Activated CD4-positive, alpha-beta memory T cell treated with anti-CD3 and anti-CD28 coated beads for 36 hours (primary cell): Measurements from ENCODE around the gene CBY3. TPM values are rescaled to one million over a fixed set of nuclear protein-coding genes. Genes with fewer than 3 reads are reported as not detected.
"Not testable (repeated sequence)": the region's sequence is repeated elsewhere in the genome, so short reads cannot be mapped to it uniquely, and the experiment has no call there.

ENCODE experiments used
- CTCF ChIA-PET: fragments of 350-600 bp; sonication (Branson Sonifier 250); formaldehyde crosslinking; loops from one replicate; lab custom pipeline; 2021; ENCODE audit warnings: antibody characterized with exemption, inconsistent platforms; lab: Charles Lee
- POLR2A ChIA-PET: fragments of 350-600 bp; sonication (Branson Sonifier 250); formaldehyde crosslinking; loops from one replicate; lab custom pipeline; 2021; ENCODE audit warnings: antibody characterized with exemption; lab: Charles Lee
- DNase-seq: peaks from one replicate; pipeline ENCODE4 v3.0.0-alpha.2; 2020
- H3K27ac Mint-ChIP-seq: one replicate; pipeline ENCODE4 v1.8.0; 2021; ENCODE audit warnings: mixed read lengths
- H3K27me3 Mint-ChIP-seq: one replicate; pipeline ENCODE4 v1.8.0; 2021; ENCODE audit warnings: mixed read lengths
- H3K36me3 Mint-ChIP-seq: one replicate; pipeline ENCODE4 v1.8.0; 2021; ENCODE audit warnings: mixed read lengths
- H3K4me1 Mint-ChIP-seq: one replicate; pipeline ENCODE4 v1.8.0; 2021; ENCODE audit warnings: low read depth, mixed read lengths
- H3K4me3 Mint-ChIP-seq: one replicate; pipeline ENCODE4 v1.8.0; 2021; ENCODE audit warnings: mild to moderate bottlenecking, mixed read lengths
- H3K9me3 Mint-ChIP-seq: one replicate; pipeline ENCODE4 v1.8.0; 2021; ENCODE audit warnings: mixed read lengths
- intact Hi-C: fragments of 100-400 bp; cut with micrococcal nuclease; formaldehyde crosslinking; loops from one replicate; pipeline ENCODE4 v1.15.1; 2023
- total RNA-seq, 2 experiments: library from RNA; stranded (reverse); gene quantifications; one replicate each; pipeline ENCODE4 v1.2.3, GENCODE V29; 2021

The CBY3 gene
- total RNA-seq, 2 experiments from 2014 or later = 0.61 to 0.67 TPM

GRCh38 chr5:179697993-179698934 lies 17.4 kb upstream of the CBY3 start:
- POLR2A ChIA-PET = interaction anchor here (1.3 to 2.4 kb wide), 2 partner anchors 19 to 20 kb away, joined by 10 to 21 read pairs; no protein-coding TSS in a partner anchor

DNA sequence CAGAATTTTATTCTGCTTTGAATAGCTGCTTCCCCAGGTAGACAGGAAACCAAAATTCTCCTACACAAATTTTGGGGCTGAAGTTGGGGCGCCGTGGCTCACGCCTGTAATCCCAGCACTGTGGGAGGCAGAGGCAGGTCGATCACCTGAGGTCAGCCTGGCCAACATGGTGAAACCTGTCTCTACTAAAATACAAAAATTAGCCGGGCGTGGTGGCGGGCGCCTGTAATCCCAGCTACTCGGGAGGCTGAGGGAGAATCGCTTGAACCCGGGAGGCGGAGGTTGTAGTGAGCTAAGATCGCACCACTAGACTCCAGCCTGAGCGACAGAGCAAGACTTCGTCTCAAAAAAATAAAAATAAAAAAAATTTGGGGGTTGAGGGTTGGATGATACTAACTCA lies 16.7 kb upstream of the CBY3 start:
- not testable (repeated sequence) for H3K9me3 Mint-ChIP-seq, H3K27me3 Mint-ChIP-seq, DNase-seq
- POLR2A ChIA-PET = interaction anchor here (0.9 to 1.7 kb wide), 3 partner anchors 10 to 74 kb away, joined by 3 to 10 read pairs (median 6); partner anchors contain the start of gene HNRNPH1
- Mint-ChIP-seq H3K4me1 (peaks cover 33% of the 10 kb centered on the region), H3K4me3 (peak overlapping the region; percentile 97), H3K27ac (peak overlapping the region; percentile 98), H3K36me3 (peaks cover 25% of the 10 kb centered on the region)
- intact Hi-C loops = loop anchor here (5.0 kb wide), 1 partner anchor 1525 kb away; the partner anchor contains the start of gene TRIM41
- CTCF ChIA-PET = interaction anchor here (0.6 to 2.1 kb wide), 4 partner anchors 16 to 157 kb away, joined by 3 to 12 read pairs (median 4); partner anchors contain the start of gene CBY3

More at GRCh38 chr5:179697993-179698934, 17.4 kb upstream of the CBY3 start:
- CTCF ChIA-PET = interaction anchor here (1.3 to 2.1 kb wide), 2 partner anchors 17 to 19 kb away, joined by 4 to 12 read pairs; partner anchors contain the start of gene CBY3
- Mint-ChIP-seq H3K4me1 (peaks cover 35% of the 10 kb centered on the region), H3K9me3 (no peaks in the 10 kb centered on the region), H3K27ac (peak overlapping the region; percentile 98), H3K27me3 (no peaks in the 10 kb centered on the region), H3K36me3 (peaks cover 30% of the 10 kb centered on the region), H3K4me3 (peak overlapping the region; percentile 97)
- intact Hi-C loops = loop anchor here (1.0 to 5.0 kb wide), 8 partner anchors 20 to 1524 kb away; partner anchors contain the start of genes HNRNPH1, MAML1, RUFY1 and TRIM41
- DNase-seq = peak; percentile 100

DNA sequence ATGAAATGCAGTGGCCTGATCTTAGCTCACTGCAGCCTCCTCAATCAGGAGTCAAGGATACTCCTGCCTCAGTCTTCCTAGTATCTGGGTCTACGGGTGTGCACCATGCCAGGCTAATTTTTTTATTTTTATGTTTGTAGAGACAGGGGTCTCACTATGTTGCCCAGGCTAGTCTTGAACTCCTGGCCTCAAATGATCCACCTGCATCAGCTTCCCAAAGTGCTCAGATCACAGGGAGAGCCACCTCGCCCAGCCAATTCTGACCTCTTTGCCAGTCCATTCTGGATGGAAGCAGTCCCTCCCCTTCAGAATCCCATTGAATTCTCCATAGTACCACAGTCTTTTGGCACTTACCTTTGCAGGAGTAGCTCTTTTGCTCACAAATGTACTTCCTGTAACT lies 16.3 kb upstream of the CBY3 start:
- Mint-ChIP-seq H3K36me3 (peaks cover 20% of the 10 kb centered on the region), H3K4me3 (peak overlapping the region; percentile 97), H3K27me3 (no peaks in the 10 kb centered on the region), H3K27ac (peak overlapping the region; percentile 98), H3K4me1 (peaks cover 28% of the 10 kb centered on the region), H3K9me3 (no peaks in the 10 kb centered on the region)
- intact Hi-C loops = loop anchor here (5.0 kb wide), 1 partner anchor 1525 kb away; the partner anchor contains the start of gene TRIM41
- ChIA-PET POLR2A (interaction anchor here (0.9 to 1.7 kb wide), 3 partner anchors 10 to 73 kb away, joined by 3 to 10 read pairs (median 6); partner anchors contain the start of gene HNRNPH1), CTCF (interaction anchor here (0.6 to 2.1 kb wide), 4 partner anchors 16 to 158 kb away, joined by 3 to 12 read pairs (median 4); partner anchors contain the start of gene CBY3)
- no peak for DNase-seq

GRCh38 chr5:179696603-179697002 lies 15.8 kb upstream of the CBY3 start:
- Mint-ChIP-seq H3K9me3 (no peaks in the 10 kb centered on the region), H3K27me3 (no peaks in the 10 kb centered on the region), H3K4me3 (no peak overlapping the region), H3K36me3 (peaks cover 18% of the 10 kb centered on the region), H3K4me1 (peaks cover 26% of the 10 kb centered on the region), H3K27ac (peak overlapping the region; percentile 1)
- DNase-seq = no peak
- CTCF ChIA-PET = interaction anchor here (1.1 to 2.1 kb wide), 2 partner anchors 17 to 28 kb away, joined by 3 to 12 read pairs; no protein-coding TSS in a partner anchor
- intact Hi-C loops = loop anchor here (5.0 kb wide), 1 partner anchor 1526 kb away; the partner anchor contains the start of gene TRIM41
- POLR2A ChIA-PET = interaction anchor here (1.7 kb wide), 1 partner anchor 73 kb away, joined by 6 read pairs; the partner anchor contains the start of gene HNRNPH1

- Mint-ChIP-seq H3K4me1 (peaks cover 16% of the 10 kb centered on the region), H3K36me3 (peaks cover 6% of the 10 kb centered on the region), H3K9me3 (no peaks in the 10 kb centered on the region), H3K4me3 (no peak overlapping the region), H3K27ac (no peak overlapping the region), H3K27me3 (no peaks in the 10 kb centered on the region)
- intact Hi-C loops = no loop called here
- CTCF ChIA-PET = interaction anchor here (1.3 kb wide), 1 partner anchor 107 kb away, joined by 3 read pairs; no protein-coding TSS in a partner anchor
- DNase-seq = no peak
- POLR2A ChIA-PET = interaction anchor here (1.0 kb wide), 1 partner anchor 15 kb away, joined by 3 read pairs; no protein-coding TSS in a partner anchor
Measured at GRCh38 chr5:179694561-179694960, 13.7 kb upstream of the CBY3 start.

GRCh38 chr5:179689212-179689611 lies 8.4 kb upstream of the CBY3 start:
- H3K4me1 Mint-ChIP-seq, CTCF ChIA-PET, DNase-seq, H3K36me3 Mint-ChIP-seq, H3K27me3 Mint-ChIP-seq, H3K27ac Mint-ChIP-seq, H3K4me3 Mint-ChIP-seq, H3K9me3 Mint-ChIP-seq, intact Hi-C loops: not testable (repeated sequence)
- POLR2A ChIA-PET = interaction anchor here (1.0 kb wide), 1 partner anchor 10 kb away, joined by 3 read pairs; no protein-coding TSS in a partner anchor

DNA sequence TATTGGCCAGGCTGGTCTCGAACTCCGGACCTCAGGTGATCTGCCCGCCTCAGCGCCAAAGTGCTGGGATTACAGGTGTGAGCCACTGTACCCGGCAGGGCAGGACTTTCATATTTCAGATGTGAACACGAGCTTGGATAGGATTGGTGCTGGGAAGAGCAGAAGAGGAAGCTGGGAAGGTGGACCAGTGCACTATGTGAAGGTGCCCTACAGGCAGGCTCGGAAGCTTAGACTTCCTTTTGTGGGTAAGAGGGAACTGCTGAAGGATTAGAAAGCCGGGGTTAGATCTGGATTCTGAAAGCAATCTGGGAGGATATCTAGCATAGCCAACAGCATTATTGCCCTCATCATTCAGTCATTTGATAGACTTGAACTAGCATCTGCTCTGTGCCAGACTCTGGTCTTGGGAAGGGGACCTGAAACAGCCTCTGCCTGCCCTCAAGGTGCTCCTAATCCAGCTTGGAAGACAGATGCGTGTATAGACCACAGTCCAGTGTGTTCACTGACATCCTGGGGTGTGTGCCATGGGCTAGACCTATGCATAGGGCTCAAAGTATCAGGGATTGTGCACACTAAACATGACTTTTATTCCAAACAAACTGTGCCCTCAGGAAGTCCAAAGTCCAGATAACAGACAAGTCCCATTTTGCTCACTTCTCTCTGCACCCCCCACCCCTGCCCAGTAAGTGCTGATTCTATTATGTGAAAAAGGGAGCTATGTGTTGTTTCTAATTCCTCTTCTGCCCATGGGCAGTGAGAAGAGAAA lies 637 bp downstream of the CBY3 start:
- no peaks in the 10 kb centered on the region for H3K9me3 Mint-ChIP-seq
- peaks cover 22% of the 10 kb centered on the region for H3K36me3 Mint-ChIP-seq
- no peak for DNase-seq
- intact Hi-C loops = no loop called here
- H3K4me1 Mint-ChIP-seq = peaks cover 28% of the 10 kb centered on the region
- ChIA-PET CTCF (interaction anchor here (0.6 to 2.4 kb wide), 7 partner anchors 17 to 122 kb away, joined by 3 to 12 read pairs (median 4); no protein-coding TSS in a partner anchor), POLR2A (interaction anchor here (1.2 to 3.7 kb wide), 6 partner anchors 11 to 129 kb away, joined by 3 to 45 read pairs (median 8); partner anchors contain the start of genes CANX, HNRNPH1 and RUFY1)
- peak overlapping the region; percentile 94 for H3K4me3 Mint-ChIP-seq
- no peaks in the 10 kb centered on the region for H3K27me3 Mint-ChIP-seq
- peak overlapping the region; percentile 46 for H3K27ac Mint-ChIP-seq

- ChIA-PET POLR2A (interaction anchor here (0.7 to 3.7 kb wide), 11 partner anchors 10 to 230 kb away, joined by 3 to 45 read pairs (median 3); partner anchors contain the start of genes CANX, HNRNPH1, MAML1 and RUFY1), CTCF (interaction anchor here (0.5 to 2.4 kb wide), 9 partner anchors 11 to 117 kb away, joined by 3 to 12 read pairs (median 3); partner anchors contain the start of gene HNRNPH1)
- Mint-ChIP-seq H3K36me3 (peaks cover 26% of the 10 kb centered on the region), H3K27me3 (no peaks in the 10 kb centered on the region), H3K27ac (peak overlapping the region; percentile 93), H3K4me3 (peak overlapping the region; percentile 94), H3K9me3 (no peaks in the 10 kb centered on the region), H3K4me1 (peaks cover 28% of the 10 kb centered on the region)
- peak; percentile 87 for DNase-seq
- intact Hi-C loops = loop anchor here (5.0 kb wide), 1 partner anchor 123 kb away; no protein-coding TSS in a partner anchor
Measured at GRCh38 chr5:179679014-179679674, 1.7 kb downstream of the CBY3 start.

DNA sequence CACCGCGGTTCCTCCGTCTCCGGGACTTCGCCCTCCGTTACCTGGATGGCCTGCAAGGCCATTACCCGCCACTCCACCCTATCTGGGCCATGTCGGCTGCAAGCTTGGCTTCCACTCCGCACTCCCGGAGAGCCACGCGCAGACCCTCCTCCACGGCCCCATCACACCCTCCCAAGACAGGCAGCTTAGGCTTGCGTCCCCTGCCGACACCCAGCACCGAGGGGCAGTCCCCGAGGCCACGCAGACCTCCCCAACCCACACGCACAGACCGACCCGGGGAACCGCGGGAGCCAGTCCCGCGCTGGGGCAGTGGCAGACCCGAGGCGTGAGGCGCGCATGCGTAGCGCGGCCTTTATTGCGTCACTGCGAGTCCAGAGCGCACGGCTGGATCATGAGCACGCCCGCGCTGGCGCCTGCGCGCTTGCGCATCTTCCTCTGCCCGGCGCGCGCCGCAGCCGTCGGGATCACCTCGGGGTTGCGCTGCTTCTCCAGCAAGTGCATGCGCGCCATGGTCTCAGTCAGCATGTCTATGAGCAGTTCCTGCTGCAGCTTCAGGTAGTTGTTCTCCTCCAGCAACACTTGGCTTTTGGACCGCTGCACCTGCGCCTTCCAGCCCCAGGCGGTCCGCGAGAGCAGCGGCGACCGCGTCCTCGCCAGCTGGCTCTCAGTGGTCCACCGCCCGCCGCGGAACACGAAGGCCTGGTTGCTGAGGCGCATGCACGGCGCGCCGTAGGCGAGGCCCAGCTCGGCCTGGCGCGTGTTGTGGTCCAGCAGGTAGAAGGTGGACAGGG lies 2.4 kb downstream of the CBY3 start:
- POLR2A ChIA-PET = interaction anchor here (0.5 to 3.7 kb wide), 15 partner anchors 9 to 231 kb away, joined by 3 to 45 read pairs (median 3); partner anchors contain the start of genes CANX, HNRNPH1, MAML1 and RUFY1
- intact Hi-C loops = loop anchor here (1.0 to 5.0 kb wide), 4 partner anchors 20 to 124 kb away; partner anchors contain the start of genes CANX, HNRNPH1 and MAML1

More for the DNA sequence above, 2.4 kb downstream of the CBY3 start:
- CTCF ChIA-PET = interaction anchor here (0.5 to 2.4 kb wide), 7 partner anchors 10 to 119 kb away, joined by 3 to 12 read pairs (median 3); partner anchors contain the start of gene HNRNPH1
- H3K4me1 Mint-ChIP-seq = peaks cover 24% of the 10 kb centered on the region
- peak; percentile 96 for DNase-seq
- H3K4me3 Mint-ChIP-seq = peak overlapping the region; percentile 94
- peak overlapping the region; percentile 93 for H3K27ac Mint-ChIP-seq
- H3K36me3 Mint-ChIP-seq = peaks cover 28% of the 10 kb centered on the region
- H3K9me3 Mint-ChIP-seq = no peaks in the 10 kb centered on the region
- H3K27me3 Mint-ChIP-seq = no peaks in the 10 kb centered on the region
